Activated CD4-positive, alpha-beta T cell treated with anti-CD3 and anti-CD28 coated beads, Interleukin-2, amount 10 ng/mL, durations not matched to agents 7 days and 5 days (primary cell): Measurements from ENCODE around the gene AXL. TPM values are rescaled to one million over a fixed set of nuclear protein-coding genes. Genes with fewer than 3 reads are reported as not detected.
A peak's percentile ranks its signal among the peaks of the same experiment; 100 is the strongest.

Experiments used
- CTCF ChIA-PET: fragments of 350-600 bp; sonication (Branson Sonifier 250); formaldehyde crosslinking; loops from one replicate; lab custom pipeline; 2021; ENCODE audit warnings: antibody characterized with exemption; lab: Charles Lee
- POLR2A ChIA-PET: fragments of 350-600 bp; sonication (Branson Sonifier 250); formaldehyde crosslinking; loops from one replicate; lab custom pipeline; 2021; ENCODE audit warnings: antibody characterized with exemption; lab: Charles Lee
- DNase-seq: peaks from one replicate; pipeline ENCODE4 v3.0.0-alpha.2; 2020
- H3K27ac Mint-ChIP-seq: one replicate; pipeline ENCODE4 v1.8.0; 2021; ENCODE audit warnings: mild to moderate bottlenecking, moderate library complexity, mixed read lengths
- H3K27me3 Mint-ChIP-seq: one replicate; pipeline ENCODE4 v1.8.0; 2021; ENCODE audit warnings: mixed read lengths
- H3K36me3 Mint-ChIP-seq: one replicate; pipeline ENCODE4 v1.8.0; 2021; ENCODE audit warnings: low read depth, mixed read lengths
- H3K4me1 Mint-ChIP-seq: one replicate; pipeline ENCODE4 v1.8.0; 2021; ENCODE audit warnings: mixed read lengths
- H3K4me3 Mint-ChIP-seq: one replicate; pipeline ENCODE4 v1.8.0; 2021; ENCODE audit warnings: mild to moderate bottlenecking, moderate library complexity, mixed read lengths
- H3K9me3 Mint-ChIP-seq: one replicate; pipeline ENCODE4 v1.8.0; 2021; ENCODE audit warnings: mixed read lengths
- total RNA-seq, 2 experiments: library from RNA; stranded (reverse); gene quantifications; one replicate each; pipeline ENCODE4 v1.2.3, GENCODE V29; 2021

AXL gene
- total RNA-seq, 2 experiments from 2014 or later, result 0.06 to 0.20 TPM

- H3K36me3 Mint-ChIP-seq, result no peaks in the 10 kb centered on the region
- no peak for DNase-seq
- POLR2A ChIA-PET, result no interaction called here
- no peak overlapping the region for H3K4me3 Mint-ChIP-seq
- CTCF ChIA-PET, result interaction anchor here (1.0 to 1.7 kb wide), 3 partner anchors 16 to 229 kb away, joined by 3 to 7 read pairs (median 5); no protein-coding TSS in a partner anchor
- no peaks in the 10 kb centered on the region for H3K9me3 Mint-ChIP-seq
- H3K4me1 Mint-ChIP-seq, result peaks cover 5% of the 10 kb centered on the region
- no peak overlapping the region for H3K27ac Mint-ChIP-seq
- peaks cover 42% of the 10 kb centered on the region for H3K27me3 Mint-ChIP-seq
Measured at GRCh38 chr19:41219924-41220567, 1.0 kb downstream of the AXL start.

DNA sequence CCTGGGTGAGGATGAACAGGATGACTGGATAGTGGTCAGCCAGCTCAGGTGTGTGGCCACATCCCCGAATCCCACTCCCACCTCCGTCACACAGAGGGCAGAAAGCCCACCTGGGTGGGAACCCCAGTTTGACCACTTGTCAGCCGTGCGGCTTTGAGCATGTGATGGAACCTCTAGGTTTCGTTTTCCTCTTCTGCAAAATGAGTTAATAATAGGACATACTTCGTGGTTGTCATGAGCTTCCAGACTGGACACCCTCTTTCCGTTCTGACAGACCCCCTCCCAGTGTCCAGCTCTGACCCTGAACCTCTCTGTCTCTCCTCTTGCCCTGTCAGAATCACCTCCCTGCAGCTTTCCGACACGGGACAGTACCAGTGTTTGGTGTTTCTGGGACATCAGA lies 1.8 kb downstream of the AXL start:
- H3K4me3 Mint-ChIP-seq, result no peak overlapping the region
- DNase-seq, result no peak
- peaks cover 47% of the 10 kb centered on the region for H3K27me3 Mint-ChIP-seq
- H3K4me1 Mint-ChIP-seq, result peaks cover 10% of the 10 kb centered on the region
- CTCF ChIA-PET, result interaction anchor here (0.5 to 1.7 kb wide), 3 partner anchors 16 to 228 kb away, joined by 3 to 7 read pairs (median 4); no protein-coding TSS in a partner anchor
- no peaks in the 10 kb centered on the region for H3K36me3 Mint-ChIP-seq
- H3K27ac Mint-ChIP-seq, result no peak overlapping the region
- POLR2A ChIA-PET, result no interaction called here
- H3K9me3 Mint-ChIP-seq, result no peaks in the 10 kb centered on the region

DNA sequence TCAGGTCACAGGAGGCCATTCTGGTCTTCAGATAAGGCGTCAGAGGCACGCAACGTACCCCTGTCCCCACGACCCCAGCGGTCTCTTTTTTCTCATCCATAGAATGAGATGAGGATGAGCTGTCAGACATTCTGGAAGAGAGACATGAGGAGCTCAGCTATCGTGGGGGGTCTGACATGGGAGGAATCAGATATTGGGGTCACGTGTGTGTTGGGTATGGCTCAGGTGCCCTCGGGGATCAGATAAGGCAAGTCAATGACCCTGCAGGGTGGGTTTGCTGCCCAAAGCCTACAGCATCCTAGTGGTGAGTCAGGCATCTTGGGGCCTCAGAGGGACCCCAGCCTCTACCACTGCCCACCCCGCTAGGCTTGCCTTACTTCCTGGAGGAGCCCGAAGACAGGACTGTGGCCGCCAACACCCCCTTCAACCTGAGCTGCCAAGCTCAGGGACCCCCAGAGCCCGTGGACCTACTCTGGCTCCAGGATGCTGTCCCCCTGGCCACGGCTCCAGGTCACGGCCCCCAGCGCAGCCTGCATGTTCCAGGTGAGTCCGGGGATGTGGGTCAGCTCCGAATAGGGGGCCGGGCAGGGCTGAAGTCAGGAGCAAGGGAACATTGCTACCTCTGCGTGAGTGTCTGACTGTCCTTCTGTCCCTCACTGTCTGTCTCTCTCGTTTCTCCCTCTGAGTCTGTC lies 2.6 kb downstream of the AXL start:
- CTCF ChIA-PET, result interaction anchor here (1.7 kb wide), 1 partner anchor 17 kb away, joined by 7 read pairs; no protein-coding TSS in a partner anchor
- no peaks in the 10 kb centered on the region for H3K36me3 Mint-ChIP-seq
- H3K27me3 Mint-ChIP-seq, result peaks cover 47% of the 10 kb centered on the region
- POLR2A ChIA-PET, result no interaction called here
- H3K4me3 Mint-ChIP-seq, result no peak overlapping the region
- no peak overlapping the region for H3K27ac Mint-ChIP-seq
- no peak for DNase-seq
- H3K4me1 Mint-ChIP-seq, result peaks cover 13% of the 10 kb centered on the region
- no peaks in the 10 kb centered on the region for H3K9me3 Mint-ChIP-seq

- Mint-ChIP-seq H3K36me3 (no peaks in the 10 kb centered on the region), H3K4me1 (peaks cover 19% of the 10 kb centered on the region), H3K27ac (no peak overlapping the region), H3K4me3 (no peak overlapping the region), H3K27me3 (peaks cover 41% of the 10 kb centered on the region), H3K9me3 (no peaks in the 10 kb centered on the region)
- DNase-seq, result no peak
- ChIA-PET CTCF (interaction anchor here (0.6 kb wide), 1 partner anchor 18 kb away, joined by 4 read pairs; no protein-coding TSS in a partner anchor), POLR2A (no interaction called here)
Measured at GRCh38 chr19:41222240-41222639, 3.2 kb downstream of the AXL start.

- Mint-ChIP-seq H3K4me3 (no peak overlapping the region), H3K36me3 (no peaks in the 10 kb centered on the region), H3K9me3 (no peaks in the 10 kb centered on the region), H3K27me3 (peaks cover 34% of the 10 kb centered on the region), H3K4me1 (peaks cover 19% of the 10 kb centered on the region), H3K27ac (no peak overlapping the region)
- DNase-seq, result no peak
- POLR2A ChIA-PET, result interaction anchor here (0.5 to 0.6 kb wide), 2 partner anchors 66 to 79 kb away, joined by 3 to 4 read pairs; no protein-coding TSS in a partner anchor
- CTCF ChIA-PET, result interaction anchor here (0.6 to 0.9 kb wide), 2 partner anchors 9 to 19 kb away, joined by 3 to 4 read pairs; no protein-coding TSS in a partner anchor
Measured at GRCh38 chr19:41223431-41224234, 4.6 kb downstream of the AXL start.

- no peaks in the 10 kb centered on the region for H3K36me3 Mint-ChIP-seq
- no peak for DNase-seq
- ChIA-PET POLR2A (interaction anchor here (0.5 kb wide), 1 partner anchor 78 kb away, joined by 4 read pairs; no protein-coding TSS in a partner anchor), CTCF (no interaction called here)
- H3K4me1 Mint-ChIP-seq, result peaks cover 19% of the 10 kb centered on the region
- no peaks in the 10 kb centered on the region for H3K9me3 Mint-ChIP-seq
- H3K27me3 Mint-ChIP-seq, result peaks cover 27% of the 10 kb centered on the region
- no peak overlapping the region for H3K4me3 Mint-ChIP-seq
- H3K27ac Mint-ChIP-seq, result no peak overlapping the region
Measured at GRCh38 chr19:41224632-41225031, 5.6 kb downstream of the AXL start.

DNA sequence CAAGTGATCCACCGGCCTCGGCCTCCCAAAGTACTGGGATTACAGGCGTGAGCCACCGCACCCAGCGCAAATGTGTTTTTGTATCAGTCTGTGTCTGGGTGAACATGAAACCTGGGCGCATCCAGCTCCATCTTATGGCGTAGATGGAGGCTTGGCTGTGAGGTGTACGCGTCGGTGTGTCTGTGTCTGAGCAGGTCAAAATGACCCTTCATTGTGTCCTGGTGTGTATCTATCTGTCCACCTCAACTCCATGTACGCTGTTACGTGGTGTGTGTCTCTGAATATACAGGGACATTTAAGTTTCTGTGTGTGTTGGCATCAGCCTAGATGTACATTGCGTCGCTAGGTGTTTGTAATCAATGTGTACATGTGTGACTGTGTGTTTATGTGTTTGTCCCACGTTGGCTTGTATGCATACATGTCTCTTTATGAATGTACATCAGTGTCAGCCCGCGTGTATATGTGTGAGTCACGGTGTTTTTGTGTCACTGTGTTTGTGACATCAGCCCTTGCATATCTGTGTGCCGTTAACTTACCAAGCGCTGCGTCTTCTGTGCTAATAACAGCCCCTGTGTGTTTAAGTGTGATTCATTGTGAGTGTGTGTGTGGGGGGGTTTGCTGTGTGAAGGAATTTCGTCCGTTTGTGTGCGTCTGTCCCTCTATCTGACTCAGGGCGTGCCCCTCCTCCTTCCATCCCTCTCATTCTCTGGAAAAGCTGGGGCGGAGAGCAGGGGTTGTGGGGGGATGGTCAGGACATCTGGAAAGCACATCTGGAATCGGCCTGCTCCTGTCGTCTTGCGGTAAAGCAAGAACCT lies 6.4 kb downstream of the AXL start:
- Mint-ChIP-seq H3K27me3 (peaks cover 22% of the 10 kb centered on the region), H3K27ac (peak overlapping the region; percentile 87), H3K4me3 (peak overlapping the region; percentile 59), H3K9me3 (no peaks in the 10 kb centered on the region), H3K36me3 (no peaks in the 10 kb centered on the region), H3K4me1 (peaks cover 19% of the 10 kb centered on the region)
- ChIA-PET POLR2A (interaction anchor here (1.2 kb wide), 1 partner anchor 38 kb away, joined by 7 read pairs; no protein-coding TSS in a partner anchor), CTCF (interaction anchor here (1.0 kb wide), 1 partner anchor 37 kb away, joined by 3 read pairs; no protein-coding TSS in a partner anchor)
- no peak for DNase-seq

DNA sequence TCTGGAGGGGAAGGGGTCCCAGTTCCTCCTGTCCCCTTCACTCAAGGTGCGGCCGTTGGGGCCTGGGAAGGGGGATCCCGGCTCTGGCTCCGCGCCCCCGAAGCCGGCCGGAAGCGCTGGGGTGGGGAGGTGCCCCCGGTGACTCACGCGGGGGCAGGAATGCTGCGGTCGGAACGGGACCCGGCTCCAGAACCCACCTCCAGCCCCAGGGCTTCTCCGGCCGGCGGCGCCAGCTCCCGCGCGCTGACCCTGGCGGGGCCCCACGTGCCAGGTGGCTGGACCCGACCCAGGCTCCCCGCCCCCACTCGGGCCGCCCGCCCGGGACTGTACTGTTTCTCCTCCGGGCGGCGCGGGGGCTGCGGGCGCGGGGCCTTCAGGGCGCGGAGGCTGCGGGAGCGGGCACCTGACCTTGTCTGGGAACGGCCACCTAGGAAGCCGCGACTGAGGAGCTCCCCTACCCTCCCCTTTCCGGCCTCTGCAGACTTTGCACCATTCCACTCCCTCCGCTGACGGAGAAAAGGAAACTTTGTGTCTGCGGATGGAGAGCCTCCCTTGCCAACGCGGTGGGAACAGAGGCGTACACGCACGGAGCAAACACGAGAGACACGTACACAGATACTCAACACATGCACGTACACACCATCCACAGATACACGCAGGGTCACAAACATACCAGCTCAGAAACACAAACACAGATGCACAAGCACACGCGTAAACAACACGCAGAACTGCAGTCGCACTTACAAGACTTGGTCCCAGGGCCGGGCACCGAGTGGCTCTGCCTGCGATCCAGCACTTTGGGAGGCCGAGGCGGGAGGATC lies 7.2 kb downstream of the AXL start:
- peak overlapping the region; percentile 85 for H3K27ac Mint-ChIP-seq

DNA sequence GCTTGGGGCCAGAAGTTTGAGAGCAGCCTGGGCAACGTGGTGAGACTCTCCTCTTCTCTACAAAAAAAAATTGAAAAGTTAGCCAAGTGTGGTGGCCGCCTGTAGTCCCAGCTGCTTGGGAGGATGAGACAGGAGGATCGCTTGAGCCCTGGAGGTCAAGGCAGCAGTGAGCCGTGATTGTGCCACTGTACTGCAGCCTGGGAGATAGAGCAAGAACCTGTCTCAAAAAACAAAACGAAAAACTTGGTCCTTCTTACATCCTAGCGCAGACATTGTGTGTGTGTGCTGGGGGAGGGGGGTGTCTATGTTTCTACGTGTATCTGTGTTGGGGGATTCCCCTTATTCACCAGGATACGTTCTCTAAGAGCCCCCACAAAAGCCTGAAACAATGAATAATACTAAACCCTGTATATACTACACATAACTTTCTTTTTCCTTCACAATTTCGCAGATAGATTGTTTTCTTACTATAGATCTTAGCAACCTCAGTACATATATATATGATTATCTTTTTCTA lies 7.9 kb downstream of the AXL start:
- POLR2A ChIA-PET, result interaction anchor here (0.5 to 1.2 kb wide), 4 partner anchors 36 to 1596 kb away, joined by 3 to 7 read pairs (median 3); no protein-coding TSS in a partner anchor
- DNase-seq, result no peak
- Mint-ChIP-seq H3K4me1 (peaks cover 19% of the 10 kb centered on the region), H3K9me3 (no peaks in the 10 kb centered on the region), H3K27me3 (peaks cover 13% of the 10 kb centered on the region), H3K4me3 (peak overlapping the region; percentile 82), H3K36me3 (no peaks in the 10 kb centered on the region), H3K27ac (peak overlapping the region; percentile 85)
- CTCF ChIA-PET, result interaction anchor here (0.6 to 1.0 kb wide), 5 partner anchors 20 to 679 kb away, joined by 3 to 4 read pairs (median 3); no protein-coding TSS in a partner anchor

More for the DNA sequence above, 7.2 kb downstream of the AXL start:
- Mint-ChIP-seq H3K27me3 (peaks cover 16% of the 10 kb centered on the region), H3K36me3 (no peaks in the 10 kb centered on the region), H3K9me3 (no peaks in the 10 kb centered on the region), H3K4me1 (peaks cover 19% of the 10 kb centered on the region), H3K4me3 (peak overlapping the region; percentile 82)
- CTCF ChIA-PET, result interaction anchor here (0.6 to 1.0 kb wide), 4 partner anchors 20 to 680 kb away, joined by 3 to 4 read pairs (median 3); no protein-coding TSS in a partner anchor
- peak; percentile 51 for DNase-seq
- POLR2A ChIA-PET, result interaction anchor here (0.5 to 1.2 kb wide), 4 partner anchors 37 to 1596 kb away, joined by 3 to 7 read pairs (median 3); no protein-coding TSS in a partner anchor

DNA sequence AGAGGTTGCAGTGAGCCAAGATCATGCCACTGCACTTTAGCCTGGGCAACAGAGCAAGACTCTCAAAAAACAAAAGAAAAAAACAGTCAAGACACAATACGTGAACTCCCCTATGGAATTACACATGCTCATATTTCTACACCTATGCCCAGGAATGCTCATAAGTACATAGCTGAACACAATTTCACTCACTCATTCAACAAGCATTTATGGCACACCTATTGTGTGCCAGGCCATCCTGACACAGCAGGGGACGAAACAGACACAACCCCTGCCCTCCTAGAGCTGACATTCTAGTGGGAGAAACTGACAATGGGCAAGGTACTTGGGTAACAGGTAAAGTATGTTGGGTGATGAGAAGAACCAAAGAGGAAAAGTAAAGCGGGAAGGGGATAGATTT lies 9.5 kb downstream of the AXL start:
- H3K4me3 Mint-ChIP-seq, result no peak overlapping the region
- H3K9me3 Mint-ChIP-seq, result no peaks in the 10 kb centered on the region
- H3K27ac Mint-ChIP-seq, result no peak overlapping the region
- H3K27me3 Mint-ChIP-seq, result peaks cover 5% of the 10 kb centered on the region
- ChIA-PET POLR2A (no interaction called here), CTCF (interaction anchor here (0.6 to 1.7 kb wide), 4 partner anchors 24 to 959 kb away, joined by 3 to 4 read pairs (median 3); partner anchors contain the start of gene B9D2)
- no peaks in the 10 kb centered on the region for H3K36me3 Mint-ChIP-seq
- no peak for DNase-seq
- peaks cover 16% of the 10 kb centered on the region for H3K4me1 Mint-ChIP-seq
